ENCODE measurements around the gene TRAPPC10.
"Not testable (repeated sequence)": the region's sequence is repeated elsewhere in the genome, so short reads cannot be mapped to it uniquely, and the experiment has no call there.

- not testable (repeated sequence) for TF ChIP-seq POLR2A, CTCF, POLR2AphosphoS5 (IDR thresholded peaks at IDR 0.05)
Observed at GRCh38 chr21:44155994-44156380, 143.9 kb downstream of the TRAPPC10 start.
